T-helper 1 cell (primary cell): ENCODE data around the gene BRF1.
"Not testable (repeated sequence)": the region's sequence is repeated elsewhere in the genome, so short reads cannot be mapped to it uniquely, and the experiment has no call there.

ENCODE experiments used
- DNase-seq, 5 donors: peaks; one replicate each; pipeline ENCODE4 v3.0.0-alpha.2; 2012 to 2020

The BRF1 gene

DNA sequence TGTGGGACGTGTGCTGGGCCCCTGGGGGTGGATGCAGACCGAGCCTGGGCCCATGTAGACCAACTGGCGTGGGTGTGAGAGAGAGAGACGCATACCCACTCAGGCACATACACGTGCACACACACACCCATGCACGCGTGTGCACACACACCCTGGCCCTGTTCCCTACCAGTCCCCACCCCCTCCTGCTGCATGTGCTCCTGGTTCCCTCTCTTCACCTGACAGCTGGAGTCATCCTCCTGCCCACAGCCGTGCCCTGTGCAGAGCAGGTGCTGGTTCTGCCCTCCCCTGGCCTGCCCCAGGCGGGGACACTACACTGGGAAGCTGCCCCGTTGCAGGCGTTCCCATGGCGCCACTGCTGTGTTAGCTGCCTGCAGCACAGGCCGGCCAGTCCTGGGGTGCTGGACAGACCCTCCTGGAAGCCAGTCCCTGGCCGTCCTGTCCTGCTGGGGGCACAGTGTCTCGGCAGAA, 32.3 kb upstream of the BRF1 start:
- no peak for DNase-seq

DNA sequence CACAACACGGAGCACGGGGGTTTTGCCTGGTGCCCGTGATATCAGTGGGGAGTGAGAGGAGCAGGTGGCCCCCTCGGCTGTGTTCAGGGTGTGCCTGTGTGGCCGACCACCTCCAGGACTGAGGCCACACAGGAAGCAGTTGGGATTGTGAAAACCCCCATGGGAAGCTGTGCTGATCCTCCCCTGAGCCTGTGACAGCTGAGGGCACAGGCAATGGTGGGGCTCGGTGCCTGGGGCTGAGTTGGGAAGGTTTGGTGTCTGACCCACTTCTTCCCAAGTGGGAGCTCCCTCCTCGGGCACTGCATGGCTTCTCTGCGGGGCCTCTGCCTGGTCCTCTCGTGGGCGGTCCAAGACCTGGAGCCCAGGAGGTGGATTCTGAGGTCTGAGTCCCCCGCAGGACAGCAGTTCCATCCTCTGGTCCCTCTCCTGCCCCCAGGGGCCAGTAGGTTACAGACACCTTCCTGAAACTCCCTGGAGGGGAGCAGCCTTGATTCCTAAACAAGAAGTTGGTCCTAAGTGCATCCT, 31.6 kb upstream of the BRF1 start:
- DNase-seq = no peak

DNA sequence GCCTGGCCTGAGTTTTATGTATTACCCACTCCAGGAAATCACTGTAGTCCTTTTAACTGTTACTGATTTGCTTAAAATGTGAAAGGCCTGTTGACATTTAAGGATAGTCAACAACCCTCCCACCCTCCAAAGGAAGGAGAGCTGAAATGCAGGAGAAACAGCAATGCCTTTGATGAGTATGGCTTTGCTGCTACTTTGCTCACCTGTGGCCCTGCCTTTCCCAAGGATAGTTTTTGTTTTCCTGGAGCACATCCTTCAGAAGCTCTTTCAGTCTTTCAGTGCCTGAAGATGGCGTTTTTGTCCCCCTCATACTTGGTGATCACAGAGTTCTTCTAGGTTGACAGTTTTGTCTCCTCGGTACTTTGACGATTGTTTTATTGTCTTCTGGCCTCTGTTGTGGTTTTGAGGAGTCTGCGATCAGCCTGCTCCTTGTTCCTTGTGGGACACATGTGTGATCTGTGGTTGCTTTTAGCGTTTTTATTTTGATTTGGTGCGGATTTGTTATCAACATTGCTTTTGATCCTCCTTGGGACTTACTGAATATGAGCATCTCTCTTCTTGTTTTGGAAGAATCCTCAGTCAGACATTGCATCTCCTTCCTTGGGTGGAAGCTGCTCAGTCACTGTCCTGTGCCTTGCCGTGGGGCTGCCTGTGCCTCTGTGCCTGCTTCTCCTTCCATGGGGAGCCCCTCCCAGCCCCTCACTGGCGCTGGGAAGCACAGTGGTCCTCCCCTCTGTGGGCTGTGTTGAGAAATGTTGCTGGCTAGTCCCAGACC, 31.0 kb upstream of the BRF1 start:
- no peak for DNase-seq

DNA sequence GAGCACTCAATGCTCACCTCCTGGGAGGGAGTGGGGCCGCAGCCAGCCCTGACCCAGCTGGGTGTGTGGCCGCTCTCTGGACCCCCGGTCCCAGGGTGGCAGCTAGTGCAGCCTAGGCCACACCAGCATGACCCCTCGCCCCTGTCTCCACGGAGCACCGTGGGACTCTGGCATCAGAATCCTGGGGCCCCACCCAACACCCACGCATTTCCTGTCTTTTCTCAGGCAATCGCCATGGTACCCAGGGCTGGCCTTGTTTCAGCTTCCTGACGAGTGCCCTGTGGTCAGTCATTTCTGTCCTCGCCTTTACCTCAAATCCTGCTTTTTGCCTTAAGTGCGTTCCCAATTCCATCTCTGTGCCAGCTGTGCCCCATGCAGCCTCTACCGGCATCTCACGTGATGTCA, 29.7 kb upstream of the BRF1 start:
- no peak for DNase-seq

DNA sequence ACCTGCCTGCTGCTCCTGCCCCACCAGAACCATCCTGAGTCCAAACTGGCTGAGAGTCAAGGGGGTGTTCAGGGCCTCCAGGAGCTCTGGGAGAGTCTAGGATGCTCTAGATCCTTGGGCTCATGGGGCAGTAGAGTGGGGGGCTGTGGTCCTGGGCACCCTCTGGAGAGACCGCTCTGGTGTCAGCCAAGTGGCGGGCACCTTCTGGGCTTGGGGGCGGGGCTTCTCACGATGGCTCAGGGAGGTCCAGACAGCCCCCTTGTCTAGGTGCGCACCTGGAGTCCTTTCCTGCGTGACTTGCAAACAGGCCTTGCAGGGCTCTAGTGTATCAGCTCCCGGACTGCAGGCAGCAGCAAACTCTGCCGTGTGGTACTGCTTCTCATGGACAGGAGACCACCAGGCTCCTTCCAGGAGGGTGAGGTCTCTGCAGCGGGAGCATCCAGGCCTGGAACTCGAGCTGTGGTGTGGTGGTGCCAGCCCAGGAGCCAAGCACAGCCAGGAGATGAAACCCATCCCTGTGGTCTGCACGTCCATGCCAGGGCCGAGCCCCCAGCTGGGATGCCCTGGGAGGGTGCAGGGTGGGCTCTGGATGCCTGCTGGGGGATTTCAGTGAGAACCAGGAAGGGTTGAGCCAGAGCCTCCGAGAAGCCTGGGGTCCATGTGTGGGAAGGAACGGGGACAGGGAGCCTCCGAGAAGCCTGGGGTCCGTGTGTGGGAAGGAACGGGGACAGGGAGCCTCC, 28.8 kb upstream of the BRF1 start:
- DNase-seq = no peak

DNA sequence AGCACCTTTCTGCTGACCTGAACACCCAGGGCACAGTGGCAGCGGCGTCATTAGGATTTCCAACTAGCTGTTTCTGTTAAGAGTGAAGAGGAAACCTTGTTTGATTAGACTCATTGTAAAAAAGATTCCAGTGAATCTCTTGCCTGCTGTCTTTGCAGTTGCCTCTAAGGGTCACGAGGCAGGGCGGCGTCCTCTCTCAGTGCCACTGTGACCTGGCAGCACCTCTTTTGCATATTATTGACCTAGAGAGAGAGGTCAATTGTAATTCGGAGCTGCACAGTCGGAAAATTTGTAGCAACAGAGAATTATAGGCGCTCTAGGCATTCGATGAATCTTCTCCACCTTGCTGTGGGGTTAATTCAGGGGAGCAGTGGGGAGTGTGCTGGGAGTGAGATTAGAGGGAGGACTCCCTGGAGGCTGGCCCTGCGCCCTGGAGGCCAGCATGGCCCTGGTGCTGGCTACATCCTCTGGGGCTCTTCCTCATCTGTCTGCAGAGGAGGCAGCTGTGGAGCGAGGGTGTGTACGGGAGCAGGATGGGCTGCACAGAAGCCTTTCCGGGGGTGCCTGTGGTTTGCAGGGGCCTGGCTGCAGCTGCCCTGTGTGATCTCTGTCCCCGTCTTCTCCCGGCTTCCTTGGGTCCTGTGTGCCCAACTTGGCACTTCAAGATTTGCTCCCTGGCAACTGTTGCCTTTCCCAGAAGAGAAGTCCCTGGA, 28.0 kb upstream of the BRF1 start:
- no peak for DNase-seq

DNA sequence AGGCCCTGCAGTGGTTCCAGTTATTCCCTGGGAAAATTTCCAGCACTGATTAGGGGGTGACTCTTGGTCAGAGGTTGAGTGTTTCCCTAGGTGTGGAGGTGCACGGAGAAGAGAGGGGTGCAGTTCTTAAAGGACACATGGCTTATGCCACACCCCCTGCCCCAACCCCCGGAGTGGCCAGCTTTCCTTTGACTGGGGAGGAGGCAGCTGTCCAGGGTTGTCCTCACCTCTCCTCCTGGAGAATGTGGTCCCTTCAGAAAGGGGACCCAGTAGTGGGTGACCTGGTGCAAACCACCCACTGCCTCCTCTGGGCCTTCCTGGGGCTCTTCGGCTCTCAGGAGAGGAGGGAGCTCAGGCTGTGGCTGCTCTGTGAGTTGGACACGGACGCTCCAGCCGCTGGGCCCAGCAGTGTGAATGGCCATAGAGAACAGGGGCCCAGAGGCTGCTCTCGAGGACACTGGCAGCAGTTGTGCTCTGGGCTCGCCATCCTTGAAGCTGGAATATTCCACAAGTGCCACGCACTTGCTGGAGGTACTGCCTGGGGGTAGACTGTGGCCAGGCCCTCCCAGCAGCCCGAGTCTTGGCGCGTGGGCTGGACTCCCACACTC, 27.4 kb upstream of the BRF1 start:
- DNase-seq = no peak

DNA sequence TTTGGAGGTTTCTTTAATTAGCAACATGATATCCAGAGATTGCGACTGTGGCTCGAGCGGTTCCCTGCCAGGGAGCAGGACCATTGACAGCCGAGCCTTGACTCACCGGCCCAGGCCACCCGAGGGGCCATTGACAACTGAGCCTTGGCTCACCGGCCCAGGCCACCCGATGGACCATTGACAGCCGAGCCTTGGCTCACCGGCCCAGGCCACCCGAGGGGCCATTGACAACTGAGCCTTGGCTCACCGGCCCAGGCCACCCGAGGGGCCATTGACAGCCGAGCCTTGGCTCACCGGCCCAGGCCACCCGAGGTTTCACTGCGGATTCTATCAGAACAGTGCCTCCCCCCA, 26.9 kb upstream of the BRF1 start:
- not testable (repeated sequence) for DNase-seq

DNA sequence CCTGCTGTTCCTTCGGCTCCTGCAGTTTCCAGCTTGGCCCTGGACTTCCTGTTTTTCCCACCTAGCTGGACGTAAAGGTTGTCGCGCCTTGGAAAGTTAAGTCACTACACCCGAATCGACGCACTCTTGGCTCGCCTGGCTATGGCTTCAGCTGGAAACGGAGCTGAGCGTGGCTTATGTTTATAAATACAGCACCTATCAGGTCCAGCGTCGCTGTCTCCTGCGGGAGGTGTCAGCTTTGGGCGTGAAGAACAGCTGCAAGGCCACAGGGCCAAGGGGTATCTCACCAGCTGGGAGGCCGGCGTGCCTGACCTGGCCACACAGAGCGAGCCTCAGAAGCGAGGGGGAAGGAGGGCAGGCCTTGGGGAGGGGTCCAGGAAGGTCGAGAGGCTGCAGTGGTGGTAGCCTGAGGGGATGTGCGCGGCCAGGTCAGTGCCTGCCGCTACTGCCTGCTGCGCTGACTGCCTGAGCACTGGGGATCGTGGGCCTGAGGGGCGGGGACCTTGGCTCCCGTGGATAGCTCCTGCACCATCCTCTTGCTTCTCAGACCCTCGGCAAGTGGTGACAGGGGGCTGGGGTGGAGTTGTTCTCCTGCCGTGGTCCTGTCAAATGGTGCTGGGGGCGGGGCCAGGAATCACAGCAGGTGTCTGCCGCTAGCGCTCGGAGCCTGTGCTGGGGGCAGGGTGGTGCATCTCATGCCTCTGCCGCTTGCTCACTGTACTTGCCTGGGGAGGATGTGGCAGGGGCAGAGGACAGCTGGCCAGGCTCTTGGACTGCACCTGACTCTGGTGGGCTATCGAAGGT, 26.3 kb upstream of the BRF1 start:
- no peak for DNase-seq

DNA sequence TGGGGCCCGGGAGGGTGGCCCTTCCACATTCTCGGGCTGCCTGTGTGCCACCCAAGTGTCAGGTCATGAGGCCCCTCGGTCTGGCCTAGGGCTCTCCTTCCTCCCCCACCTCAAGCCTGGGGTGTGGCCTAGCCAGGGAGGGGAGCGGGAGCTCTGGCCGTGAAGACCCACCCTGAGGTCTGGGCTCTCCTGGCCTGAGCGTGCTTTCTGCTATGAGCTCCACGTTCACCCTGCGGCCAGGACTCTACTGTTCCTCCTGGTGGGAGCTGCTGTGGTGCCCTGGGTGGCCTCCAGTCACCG, 25.7 kb upstream of the BRF1 start:
- no peak for DNase-seq

DNA sequence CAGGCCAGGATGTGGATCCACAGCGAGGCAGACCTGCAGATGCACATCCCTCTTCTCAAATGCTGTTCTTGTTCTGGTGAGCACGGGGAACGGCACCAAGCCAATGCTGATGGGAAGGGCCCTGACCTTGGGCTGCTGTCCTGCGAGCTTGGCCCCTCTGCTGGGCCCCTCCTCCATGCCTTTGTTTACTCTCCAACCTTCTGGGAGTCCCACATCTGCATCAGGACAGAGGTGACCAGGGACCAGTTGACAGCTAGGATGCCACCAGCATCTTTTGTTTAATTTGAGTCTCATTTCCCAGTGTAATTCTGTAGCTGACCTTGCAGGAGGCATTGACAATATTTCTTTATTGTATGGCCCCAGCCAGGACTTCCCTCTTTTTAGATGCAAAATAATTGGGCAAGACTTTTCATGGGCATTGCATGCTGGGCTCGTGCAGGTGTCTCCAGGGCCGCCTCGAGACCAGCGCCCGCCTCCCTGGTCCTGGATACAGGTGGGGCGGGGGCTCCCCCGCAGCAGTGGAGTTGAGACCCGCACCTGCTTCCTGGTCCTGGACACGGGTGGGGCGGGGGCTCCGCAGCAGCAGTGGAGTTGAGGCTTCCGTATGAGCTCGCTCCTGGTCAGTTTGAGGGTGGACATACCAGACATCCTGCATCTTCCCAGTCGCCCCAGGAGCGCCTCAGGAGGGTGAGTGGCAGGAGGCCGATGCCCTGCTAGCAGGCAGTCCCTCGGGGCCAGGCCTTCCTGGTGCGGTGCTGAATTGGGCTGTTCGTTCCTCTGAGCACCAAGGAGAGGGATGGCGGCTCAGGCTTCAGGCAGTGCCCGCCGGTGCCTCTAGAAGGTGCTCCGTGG, 25.1 kb upstream of the BRF1 start:
- no peak for DNase-seq

DNA sequence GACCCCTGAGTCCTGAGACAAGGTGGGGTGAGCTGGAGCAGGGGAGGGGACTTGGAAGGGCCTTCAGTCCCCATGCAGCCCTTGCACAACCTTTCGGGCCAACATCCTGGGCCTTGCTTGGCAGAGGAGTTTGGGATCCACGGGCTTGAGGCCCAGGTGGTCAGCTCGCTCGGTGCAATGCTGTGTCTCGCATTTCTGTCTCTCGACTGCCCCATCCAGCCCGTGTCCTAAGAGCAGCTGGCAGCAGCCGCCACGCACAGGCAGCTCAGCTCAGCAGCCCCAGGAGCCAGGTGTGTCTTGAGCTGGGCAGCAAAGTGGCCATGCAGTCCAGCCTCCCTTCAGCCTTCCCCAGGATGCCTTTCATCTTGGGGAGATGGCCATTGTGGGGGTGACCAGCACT, 24.5 kb upstream of the BRF1 start:
- DNase-seq = no peak

DNA sequence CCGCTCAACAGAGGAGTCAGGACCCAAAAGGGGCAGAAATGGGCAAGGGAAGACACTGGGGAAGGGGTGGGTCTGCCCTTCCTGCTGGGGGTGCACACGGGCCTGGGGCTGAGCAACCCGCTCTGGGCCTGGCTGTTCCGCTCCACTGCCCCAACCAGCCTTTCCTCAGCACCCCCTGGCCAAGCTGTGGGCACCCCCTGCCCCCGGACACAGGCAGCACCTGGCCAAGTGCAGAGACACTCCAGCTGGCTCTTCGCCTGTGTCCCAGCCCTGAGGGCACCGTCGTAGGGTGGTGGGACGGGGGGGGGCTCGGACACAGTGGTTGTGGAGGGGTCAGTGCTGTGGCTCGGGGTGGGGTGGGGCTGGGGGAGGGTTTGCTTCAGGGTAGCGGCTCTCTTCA, 24.1 kb upstream of the BRF1 start:
- no peak for DNase-seq

DNA sequence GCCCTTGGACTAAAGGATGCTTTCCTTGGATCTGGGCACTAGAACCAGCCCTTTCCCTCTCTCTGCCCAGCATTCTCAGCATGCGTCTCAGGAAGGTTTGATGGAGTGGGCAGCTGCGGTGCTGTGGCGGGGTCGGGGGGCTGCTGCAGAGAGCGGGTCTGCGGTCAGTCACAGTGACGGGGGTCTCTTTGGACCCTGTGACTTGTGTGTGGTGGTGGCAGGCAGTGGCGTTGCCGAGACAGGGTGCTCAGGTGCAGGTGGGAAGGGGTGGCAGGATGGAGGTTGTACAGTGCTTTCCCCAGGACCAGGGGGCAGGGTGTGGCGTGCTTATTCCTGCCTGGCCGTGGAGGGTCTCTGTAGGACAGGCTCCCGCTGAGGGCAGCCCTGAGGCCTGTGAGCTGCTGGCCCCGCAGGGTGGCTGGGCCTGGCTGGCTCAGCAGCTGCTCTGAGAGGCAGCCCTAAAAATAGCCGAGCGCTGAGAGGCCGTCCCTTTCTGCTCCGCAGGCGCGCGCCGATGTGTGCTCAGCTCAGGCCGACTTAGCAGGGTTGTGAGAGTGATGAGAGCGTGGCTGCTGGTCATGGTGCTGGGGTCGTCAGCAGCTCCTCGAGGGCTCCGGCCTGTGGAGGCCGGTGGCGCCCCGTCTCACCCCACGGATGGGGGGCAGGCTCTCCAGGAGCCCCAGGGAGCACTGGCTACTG, 23.4 kb upstream of the BRF1 start:
- no peak for DNase-seq

DNA sequence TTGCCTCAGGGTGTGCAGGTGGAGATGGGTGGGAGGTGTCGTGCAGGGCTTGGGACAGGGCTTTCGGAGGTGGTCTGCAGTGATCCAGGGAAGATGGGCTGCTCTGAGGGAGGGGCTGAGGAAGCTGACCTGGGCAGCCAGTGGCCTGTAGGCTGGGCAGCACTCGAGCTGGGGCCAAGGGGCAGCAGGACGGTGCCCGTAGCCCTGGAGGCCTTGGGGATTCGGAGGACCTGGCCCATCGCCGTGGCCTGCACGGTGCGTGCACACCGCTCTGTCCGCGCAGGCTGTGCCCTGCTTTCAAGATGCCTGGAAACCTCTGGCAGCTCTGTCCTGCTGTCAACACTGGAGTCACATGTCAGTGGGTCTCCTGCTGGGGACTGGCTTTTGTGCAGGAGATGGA, 22.9 kb upstream of the BRF1 start:
- no peak for DNase-seq

DNA sequence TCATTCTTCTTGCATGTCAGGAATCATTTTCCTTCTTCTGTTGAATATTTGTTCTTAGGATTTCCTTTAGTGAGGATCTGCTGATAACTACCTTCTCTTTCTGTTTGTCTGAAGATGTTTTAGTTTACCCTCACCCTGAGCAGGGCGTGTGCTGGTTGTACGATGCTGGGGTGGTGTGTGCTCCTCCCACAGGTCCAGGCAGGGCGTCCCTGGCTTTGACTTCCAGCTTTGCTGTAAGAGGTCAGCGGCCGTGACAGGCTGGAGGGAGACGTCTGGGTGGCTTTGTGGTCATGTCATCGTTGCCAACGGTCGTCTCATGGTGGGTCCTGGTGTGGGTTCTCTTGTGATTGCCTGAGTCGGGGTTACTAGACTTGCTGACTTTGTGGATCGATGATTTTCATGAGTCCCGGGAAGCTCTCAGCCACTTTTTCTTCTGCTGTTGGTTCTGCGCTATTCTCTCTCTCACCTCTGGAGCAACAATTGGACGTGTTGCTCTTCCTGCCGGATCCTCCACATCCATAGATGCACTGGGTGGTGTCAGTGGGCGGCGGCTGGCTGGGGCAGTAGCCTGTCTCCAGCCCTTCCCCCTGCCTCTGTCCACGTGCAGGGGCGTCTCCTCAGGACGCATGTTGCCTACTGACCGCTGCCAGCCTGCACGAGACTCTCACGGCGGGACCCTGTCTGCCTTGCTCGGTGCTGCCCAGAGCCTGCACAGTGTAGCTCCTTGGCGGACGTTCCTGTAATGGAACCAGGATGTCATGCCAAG, 22.2 kb upstream of the BRF1 start:
- DNase-seq = no peak

DNA sequence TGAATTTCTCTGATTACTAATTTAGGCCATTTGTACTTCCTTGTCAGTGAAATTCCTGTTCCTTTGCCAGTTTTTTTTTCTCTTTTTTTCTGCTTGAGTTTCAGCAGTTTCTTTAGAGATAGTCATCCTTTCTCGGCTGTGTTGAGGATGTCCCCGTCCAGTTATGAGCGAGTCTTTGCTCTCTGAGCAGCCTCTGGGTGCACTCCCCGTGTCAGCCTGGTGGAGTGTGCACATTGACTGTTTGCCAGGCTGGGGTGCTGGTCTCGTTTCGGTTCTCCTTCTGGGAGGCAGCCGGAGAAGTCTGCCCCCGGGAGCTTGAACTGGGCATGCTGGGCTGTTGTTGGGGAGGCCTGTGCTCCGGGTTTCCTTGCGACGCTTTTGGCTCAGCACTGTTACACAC, 16.7 kb upstream of the BRF1 start:
- no peak for DNase-seq

DNA sequence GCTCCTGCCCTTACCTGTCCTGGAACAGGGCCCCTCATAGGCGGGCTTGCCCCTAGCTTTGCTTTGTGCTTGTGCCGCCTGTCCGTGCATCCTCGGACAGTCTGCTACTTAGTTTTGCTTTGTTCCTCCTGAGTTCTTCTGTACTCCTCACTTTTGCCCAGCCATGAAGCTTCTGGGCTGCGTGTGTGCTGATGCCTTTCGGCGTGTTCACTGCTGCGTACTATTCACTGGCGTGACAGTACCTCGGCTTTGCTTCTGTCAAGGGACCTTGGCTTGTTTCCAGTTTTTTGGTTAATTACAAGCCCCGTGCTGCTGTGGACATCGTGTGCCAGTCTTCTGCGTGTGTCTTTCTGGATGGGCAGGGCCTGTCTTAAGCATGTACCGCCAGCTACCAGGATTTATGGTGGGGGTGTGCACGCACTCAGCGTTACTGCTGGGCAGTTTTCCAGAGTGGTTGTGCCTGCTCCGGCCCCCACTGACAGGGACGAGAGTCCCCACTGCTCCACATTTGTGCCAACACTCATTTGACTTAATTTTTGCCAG, 16.2 kb upstream of the BRF1 start:
- no peak for DNase-seq

DNA sequence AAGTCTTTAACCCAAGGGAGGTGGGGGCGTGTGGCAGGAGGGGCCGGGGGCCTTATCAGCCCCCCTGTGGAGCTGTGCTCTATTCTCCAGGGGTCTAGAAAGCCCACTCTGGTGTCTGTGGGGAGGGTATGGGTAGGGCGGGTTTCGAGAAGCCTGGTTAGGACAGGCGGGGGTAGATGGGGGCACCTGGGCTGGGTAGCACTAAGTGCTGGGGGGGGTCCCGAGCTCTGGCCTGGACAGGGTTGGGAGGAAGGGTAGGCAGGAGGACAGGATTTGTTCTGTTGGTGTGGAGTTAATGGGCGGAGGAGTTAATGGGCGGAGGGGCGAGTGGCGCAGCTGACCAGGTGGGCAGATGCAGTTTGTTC, 15.8 kb upstream of the BRF1 start:
- DNase-seq = no peak
